ENCODE measurements around the gene FBXO24.
A peak's percentile ranks its signal among the peaks of the same experiment; 100 is the strongest.

Gene FBXO24

DNA sequence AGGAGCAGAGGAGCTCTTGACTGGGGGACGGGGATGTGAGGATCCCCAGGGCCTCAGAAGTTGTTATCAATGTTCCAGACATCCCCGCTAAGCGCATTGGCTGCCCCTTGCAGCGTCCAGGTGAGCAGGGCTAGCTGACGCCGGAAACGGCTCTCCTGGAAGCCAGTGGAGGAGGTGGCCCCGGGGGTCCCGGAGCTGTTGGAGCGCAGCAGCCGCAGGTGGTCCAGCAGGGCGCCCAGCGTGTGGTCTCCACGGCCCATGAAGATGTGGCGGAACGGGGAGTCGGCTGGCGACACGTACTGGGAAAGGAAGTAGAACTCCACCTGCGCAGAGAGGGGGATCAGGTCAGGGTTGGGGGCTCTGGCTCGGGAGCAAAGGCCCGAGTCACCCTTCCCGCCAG is 34.7 kb downstream of the FBXO24 start:
- DNase-seq (ENCODE audit: low read depth in 2 of 2), result no peak

- DNase-seq (ENCODE audit: low read depth in 2 of 2), result no peak
Observed at GRCh38 chr7:100621554-100621953, 35.4 kb downstream of the FBXO24 start.

DNA sequence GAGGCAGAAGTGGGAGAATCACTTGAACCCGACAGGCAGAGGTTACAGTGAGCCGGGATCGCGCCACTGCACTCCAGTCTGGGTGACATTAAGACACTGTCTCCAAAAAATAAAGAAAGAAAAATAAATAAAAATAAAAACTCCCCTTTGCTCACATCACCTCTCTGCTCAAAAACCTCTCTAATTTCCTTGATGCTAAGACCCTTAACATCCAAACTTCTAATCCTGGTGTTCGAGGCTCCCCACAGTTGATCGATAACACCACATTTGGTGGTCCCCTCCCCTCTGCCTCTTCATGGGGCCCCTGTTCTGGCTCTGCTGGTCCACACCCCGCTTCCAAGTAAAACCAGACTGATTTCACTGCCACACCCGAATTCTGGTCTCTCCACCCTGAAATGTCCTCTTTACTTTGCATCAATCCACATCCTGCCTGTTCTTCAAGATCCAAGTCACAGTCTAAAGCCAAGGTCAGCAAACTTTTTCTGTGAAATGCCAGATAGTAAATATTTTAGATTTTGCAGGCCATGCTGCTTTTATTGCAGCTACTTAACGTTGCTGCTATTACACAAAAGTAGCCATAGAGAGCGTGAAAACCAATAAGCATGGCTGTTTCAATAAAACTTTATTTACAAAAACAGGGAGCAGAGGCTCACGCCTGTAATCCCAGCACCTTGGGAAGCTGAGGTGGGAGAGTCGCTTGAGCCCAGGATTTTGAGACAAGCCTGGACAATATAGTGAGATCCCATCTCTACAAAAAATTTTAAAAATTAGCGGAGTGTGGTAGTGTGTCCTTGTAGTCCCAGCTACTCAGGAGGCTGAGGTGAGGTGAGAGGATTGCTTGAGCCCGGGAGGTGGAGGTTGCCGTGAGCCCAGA is 38.1 kb downstream of the FBXO24 start:
- DNase-seq (ENCODE audit: low read depth in 2 of 2), result no peak

DNA sequence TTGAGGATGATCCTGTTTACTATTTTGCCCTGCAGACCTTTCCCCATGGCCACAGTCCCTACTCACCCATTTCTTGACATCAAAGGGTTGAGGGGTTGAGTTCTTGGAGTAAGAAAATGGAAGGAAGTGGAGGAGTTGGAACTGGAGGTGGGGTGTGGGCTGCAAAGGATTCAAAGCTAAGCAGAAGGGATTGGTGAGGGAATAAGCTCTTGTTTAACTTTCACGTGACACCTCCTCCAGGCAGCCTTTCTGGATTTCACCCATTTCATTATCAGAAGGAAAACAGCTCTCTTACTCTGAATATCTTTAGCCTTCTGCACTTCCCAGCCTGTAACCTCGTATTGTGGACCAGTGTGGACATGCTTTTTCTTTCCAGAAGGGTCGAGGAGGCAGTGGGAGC is 39.9 kb downstream of the FBXO24 start:
- no peak for DNase-seq (ENCODE audit: low read depth in 2 of 2)

GRCh38 chr7:100626530-100627237 is 40.6 kb downstream of the FBXO24 start:
- peak; percentile 63 to 64 for DNase-seq (ENCODE audit: low read depth in 2 of 2)

GRCh38 chr7:100627238-100627549 is 41.1 kb downstream of the FBXO24 start:
- no peak for DNase-seq (ENCODE audit: low read depth in 2 of 2)

- no peak for DNase-seq (ENCODE audit: low read depth in 2 of 2)
Observed at GRCh38 chr7:100629117-100629716, 43.1 kb downstream of the FBXO24 start.

GRCh38 chr7:100630066-100630465 is 43.9 kb downstream of the FBXO24 start:
- no peak for DNase-seq (ENCODE audit: low read depth in 2 of 2)

DNA sequence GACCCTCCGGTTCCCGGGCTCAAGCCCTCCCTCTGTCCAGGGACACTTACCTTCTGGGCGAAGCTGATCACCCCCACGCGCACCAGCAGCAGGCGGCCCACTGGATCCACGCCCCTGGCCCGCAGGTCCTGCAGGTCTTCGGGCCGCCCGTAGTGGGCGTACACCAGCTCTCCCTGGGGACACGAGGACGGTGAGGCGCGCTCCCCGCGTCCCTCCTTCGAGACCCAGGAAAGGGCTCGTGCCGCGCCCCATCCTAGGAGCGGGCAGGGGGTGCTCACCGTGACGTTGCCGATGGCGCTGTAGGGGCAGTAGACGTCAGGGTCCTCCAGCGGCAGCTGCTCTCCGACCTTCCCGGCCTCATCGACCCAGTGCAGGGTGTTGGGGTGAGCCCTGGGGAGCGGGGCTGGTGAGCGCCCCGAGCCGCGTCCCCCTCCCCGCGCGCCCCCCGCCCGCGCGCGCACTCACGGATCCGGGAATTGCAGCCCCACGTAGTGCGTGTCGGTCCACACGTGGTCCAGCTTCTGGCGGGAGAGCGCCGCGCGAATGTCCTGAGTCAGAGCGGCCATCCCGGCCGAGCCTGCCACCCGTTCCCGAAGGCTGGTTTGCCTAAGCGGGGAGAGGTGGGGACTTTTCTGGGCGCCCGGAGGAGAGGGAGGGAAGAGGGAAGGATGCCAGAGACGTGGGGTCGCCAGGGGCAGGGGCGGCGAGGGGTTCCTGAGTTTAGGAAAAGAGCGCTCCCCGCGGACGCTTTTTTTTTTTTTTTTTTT is 47.0 kb downstream of the FBXO24 start:
- DNase-seq (ENCODE audit: low read depth in 2 of 2), result no peak

- no peak for DNase-seq (ENCODE audit: low read depth in 2 of 2)
Observed at GRCh38 chr7:100639995-100640516, 53.9 kb downstream of the FBXO24 start.

GRCh38 chr7:100640517-100641440 is 54.7 kb downstream of the FBXO24 start:
- DNase-seq (ENCODE audit: low read depth in 2 of 2), result no peak

- no peak for DNase-seq (ENCODE audit: low read depth in 2 of 2)
Observed at GRCh38 chr7:100641463-100641859, 55.3 kb downstream of the FBXO24 start, which contains the start of gene TFR2. Gene TFR2 (minus strand): TSS chr7:100641552. CDS start chr7:100641509, 43 bp downstream.

GRCh38 chr7:100641860-100642533 is 55.9 kb downstream of the FBXO24 start:
- DNase-seq (ENCODE audit: low read depth in 2 of 2), result no peak

GRCh38 chr7:100642534-100642907 is 56.4 kb downstream of the FBXO24 start:
- no peak for DNase-seq (ENCODE audit: low read depth in 2 of 2)

DNA sequence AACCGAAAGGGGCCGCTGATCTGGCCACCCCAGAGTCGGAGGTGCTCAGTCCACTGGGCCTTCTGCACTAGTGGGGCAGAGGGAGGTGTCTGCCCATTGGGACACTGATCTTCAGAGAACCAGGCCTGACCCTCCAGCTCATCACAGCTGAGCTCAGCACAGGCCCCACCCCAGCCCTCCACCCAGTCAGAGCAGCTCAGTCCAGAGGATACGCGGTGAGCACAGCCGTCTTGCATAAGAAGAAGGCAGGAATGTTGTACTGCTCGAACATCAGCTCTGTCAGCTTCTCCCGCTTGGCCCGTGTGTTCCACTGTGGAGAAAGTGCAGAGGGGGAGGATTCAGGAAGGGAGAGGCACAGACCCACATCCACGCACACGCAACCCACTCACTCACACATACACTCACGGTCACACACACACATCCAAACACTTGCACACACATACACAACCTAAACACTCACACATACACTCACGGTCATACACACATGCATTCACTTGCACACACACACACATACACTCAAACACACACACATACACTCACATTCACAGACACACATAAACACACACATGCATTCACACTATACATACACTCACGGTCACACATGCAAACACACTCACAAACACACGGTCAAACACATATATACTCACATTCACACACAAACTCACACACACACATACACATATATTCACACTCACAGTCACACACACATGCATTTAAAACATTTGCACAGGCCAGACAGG is 63.9 kb downstream of the FBXO24 start:
- DNase-seq (ENCODE audit: low read depth in 2 of 2), result no peak

Data from fibroblast of skin of left quadriceps (primary cell).